ENCODE results near the gene HK3. TPM values are rescaled to one million over a fixed set of nuclear protein-coding genes. Genes with fewer than 3 reads are reported as not detected.

Gene HK3
- total and polyA plus RNA-seq, 2 of the 8 experiments (the other 6 are each of a cell fraction or from before 2014, with no cell fraction given) = not detected

DNA sequence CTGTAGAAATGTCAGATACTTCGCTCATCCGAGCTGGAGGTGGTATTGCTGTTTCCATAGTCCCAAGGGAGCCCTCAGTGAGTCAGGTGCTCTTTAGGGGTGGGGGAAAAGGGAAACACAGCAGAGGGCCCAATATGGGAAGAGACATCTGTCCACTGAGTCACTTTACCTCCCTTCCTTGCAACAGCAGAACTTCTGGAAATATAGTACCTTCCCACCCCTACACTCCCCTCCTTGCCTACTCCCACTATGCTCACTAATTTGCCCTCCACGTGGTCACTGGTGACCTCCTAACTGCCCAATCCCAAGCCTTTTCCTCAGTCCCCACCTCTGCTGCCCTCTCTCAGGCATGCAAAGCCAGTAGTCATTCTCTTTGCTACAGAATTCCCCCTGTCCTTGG is 1.9 kb downstream of the HK3 start (continued):
- TF ChIP-seq, protein P1, sequence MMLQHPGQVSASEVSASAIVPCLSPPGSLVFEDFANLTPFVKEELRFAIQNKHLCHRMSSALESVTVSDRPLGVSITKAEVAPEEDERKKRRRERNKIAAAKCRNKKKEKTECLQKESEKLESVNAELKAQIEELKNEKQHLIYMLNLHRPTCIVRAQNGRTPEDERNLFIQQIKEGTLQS (IDR thresholded peaks at IDR 0.05; ENCODE audit: insufficient read depth, low read depth, low read length) = no peak
- TF ChIP-seq NRF1 (IDR thresholded peaks at IDR 0.05; ENCODE audit: low read depth, low read length) = no peak
- TF ChIP-seq, protein P2, sequence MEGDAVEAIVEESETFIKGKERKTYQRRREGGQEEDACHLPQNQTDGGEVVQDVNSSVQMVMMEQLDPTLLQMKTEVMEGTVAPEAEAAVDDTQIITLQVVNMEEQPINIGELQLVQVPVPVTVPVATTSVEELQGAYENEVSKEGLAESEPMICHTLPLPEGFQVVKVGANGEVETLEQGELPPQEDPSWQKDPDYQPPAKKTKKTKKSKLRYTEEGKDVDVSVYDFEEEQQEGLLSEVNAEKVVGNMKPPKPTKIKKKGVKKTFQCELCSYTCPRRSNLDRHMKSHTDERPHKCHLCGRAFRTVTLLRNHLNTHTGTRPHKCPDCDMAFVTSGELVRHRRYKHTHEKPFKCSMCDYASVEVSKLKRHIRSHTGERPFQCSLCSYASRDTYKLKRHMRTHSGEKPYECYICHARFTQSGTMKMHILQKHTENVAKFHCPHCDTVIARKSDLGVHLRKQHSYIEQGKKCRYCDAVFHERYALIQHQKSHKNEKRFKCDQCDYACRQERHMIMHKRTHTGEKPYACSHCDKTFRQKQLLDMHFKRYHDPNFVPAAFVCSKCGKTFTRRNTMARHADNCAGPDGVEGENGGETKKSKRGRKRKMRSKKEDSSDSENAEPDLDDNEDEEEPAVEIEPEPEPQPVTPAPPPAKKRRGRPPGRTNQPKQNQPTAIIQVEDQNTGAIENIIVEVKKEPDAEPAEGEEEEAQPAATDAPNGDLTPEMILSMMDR (IDR thresholded peaks at IDR 0.05; ENCODE audit: control extremely low read depth in 1 of 3, insufficient read depth in 1 of 3, low read depth in 1 of 3, low read length in 3 of 3) = no peak

All from H1 (cell line).